Epithelial cell of prostate (primary cell): Measurements from ENCODE around the gene MACROD2.
A peak's percentile ranks its signal among the peaks of the same experiment; 100 is the strongest.
"Not testable (repeated sequence)": the region's sequence is repeated elsewhere in the genome, so short reads cannot be mapped to it uniquely, and the experiment has no call there.

Experiments
- DNase-seq: peaks from one replicate; pipeline ENCODE4 v3.0.0-alpha.2; 2011; ENCODE audit warnings: low read depth, low spot score
- H3K27ac ChIP-seq: fragments of 450-650 bp; 2 replicates; pipeline ENCODE4 v1.5.1; 2017; ENCODE audit warnings: mild to moderate bottlenecking

MACROD2 gene

DNA sequence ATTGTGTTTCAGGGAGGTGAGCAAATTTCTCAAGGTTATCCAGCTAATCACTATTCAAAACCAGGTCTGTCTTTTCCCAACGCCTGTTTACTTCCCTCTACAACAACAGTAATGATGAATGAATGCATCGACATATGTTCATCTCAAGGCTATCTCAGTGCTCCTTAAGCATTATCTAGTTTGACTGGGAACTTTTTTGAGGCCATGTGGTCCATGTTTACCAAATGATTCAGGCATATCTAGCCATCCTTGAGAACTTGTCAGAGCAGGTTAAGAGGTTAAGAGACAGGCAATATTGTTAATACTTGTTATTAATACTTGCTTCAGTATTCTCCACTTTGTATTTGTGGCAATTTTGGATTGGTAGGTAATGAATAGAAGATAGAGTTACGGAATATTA, 1380.5 kb downstream of the MACROD2 start:
- DNase-seq: peak; percentile 10
- H3K27ac ChIP-seq: no peak overlapping the region

DNA sequence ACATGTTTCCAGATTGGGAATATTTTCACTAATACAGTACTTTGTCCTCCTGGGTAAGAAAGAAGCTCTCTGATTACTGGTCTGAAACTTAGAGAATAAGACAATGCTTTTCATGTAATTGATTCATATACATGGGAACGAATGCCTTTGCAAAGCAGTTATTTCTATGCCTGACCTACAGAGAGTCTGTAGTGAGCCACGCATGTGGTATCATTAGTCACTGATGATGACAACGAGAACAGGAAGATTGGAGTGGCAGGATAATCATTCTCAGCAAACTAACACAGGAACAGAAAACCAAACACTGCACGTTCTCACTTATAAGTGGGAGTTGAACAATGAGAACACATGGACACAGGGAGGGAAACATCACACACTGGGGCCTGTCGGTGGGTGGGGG, 1382.3 kb downstream of the MACROD2 start:
- DNase-seq, H3K27ac ChIP-seq: not testable (repeated sequence)

DNA sequence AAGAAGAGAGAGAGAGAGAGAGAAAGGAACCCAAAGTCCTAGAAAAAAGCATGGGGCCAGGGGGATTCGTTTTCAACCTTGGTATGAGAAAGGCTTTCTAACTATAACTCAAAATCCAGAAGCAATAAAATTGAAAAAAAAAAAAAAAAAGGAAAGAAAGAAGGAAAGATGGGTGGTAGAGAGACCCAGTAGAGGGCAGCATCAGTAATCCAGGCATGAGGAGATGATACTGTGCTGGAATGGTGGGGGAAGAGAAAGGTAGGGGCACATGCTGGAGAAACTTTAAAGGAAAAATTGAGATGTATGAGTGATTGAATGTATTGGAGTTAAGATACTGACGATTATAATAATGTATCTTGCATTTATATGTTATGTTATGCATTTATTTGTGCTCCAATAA, 1382.8 kb downstream of the MACROD2 start:
- no peak overlapping the region for H3K27ac ChIP-seq
- no peak for DNase-seq

DNA sequence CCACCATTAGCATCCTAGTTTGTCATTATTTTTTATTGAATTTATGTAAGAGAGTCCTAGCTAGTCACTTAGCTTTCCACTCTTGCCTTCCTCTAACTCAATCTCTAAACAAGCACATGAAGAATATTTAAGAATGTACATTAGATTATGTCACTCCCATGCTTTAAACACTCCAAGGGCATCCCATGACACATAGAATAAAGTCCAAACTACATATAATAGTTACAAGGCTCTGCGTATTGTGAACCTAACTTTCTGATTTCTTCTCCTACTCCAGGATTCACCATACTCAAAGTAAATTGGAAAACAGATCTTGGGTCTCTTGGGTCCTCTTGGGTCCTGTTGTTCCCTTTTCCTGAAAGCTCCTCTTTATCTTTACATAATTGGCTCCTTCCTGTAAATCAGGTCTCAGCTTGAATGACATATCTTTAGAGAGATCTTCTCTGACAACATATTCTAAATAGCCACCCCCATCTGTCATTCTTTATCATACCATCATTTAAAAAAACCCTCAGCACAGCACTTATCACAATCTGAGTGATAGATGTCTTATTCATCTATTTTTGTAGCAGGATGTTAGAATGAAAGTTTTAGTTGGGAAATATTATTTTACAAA, 1384.5 kb downstream of the MACROD2 start:
- no peak overlapping the region for H3K27ac ChIP-seq
- DNase-seq: no peak

GRCh38 chr20:15380770-15381169, 1385.5 kb downstream of the MACROD2 start:
- no peak overlapping the region for H3K27ac ChIP-seq
- DNase-seq: no peak

- H3K27ac ChIP-seq: no peak overlapping the region
- DNase-seq: no peak
Observed at GRCh38 chr20:15387228-15387627, 1391.9 kb downstream of the MACROD2 start.

GRCh38 chr20:15395457-15395856, 1400.1 kb downstream of the MACROD2 start:
- DNase-seq: no peak
- H3K27ac ChIP-seq: no peak overlapping the region

GRCh38 chr20:15396026-15396425, 1400.7 kb downstream of the MACROD2 start:
- DNase-seq: peak; percentile 58
- H3K27ac ChIP-seq: no peak overlapping the region

DNA sequence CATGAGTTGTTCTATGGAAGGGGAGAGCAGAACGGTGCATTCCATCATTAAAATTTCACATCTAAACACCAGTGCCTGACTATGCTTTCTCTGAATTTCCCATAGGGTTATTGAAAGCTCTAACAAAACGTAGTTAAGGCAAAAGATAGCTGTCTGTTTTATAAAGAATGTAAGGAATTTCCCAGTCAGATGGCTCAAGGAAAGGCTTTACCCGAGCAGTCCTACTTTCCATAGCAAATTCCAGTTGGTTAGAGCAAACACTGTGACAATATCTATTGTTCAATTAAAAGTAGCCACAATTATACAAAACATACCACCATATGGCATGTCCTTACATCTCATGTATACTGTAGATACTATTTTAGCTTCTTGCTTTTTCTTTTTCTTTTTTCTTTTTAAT, 1401.6 kb downstream of the MACROD2 start:
- DNase-seq: no peak
- no peak overlapping the region for H3K27ac ChIP-seq

DNA sequence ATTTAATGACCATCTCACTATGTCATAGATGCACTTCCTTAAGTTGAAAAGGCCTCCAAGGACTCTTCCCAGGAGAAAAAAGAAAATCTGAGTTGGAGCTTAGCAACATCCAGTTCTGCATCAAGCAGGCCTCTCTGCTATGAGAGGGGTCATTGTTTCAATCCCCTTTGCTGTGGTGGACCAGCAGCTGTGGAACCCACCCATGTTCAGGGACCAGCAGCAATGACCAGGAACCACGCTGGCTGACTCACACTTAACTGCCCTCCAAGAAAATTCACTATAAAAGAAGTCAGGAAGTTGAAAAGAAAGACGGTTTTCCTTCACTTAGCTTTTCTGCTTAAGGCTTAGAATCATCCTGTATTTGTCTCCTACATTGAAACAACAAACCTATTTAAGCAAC, 1404.5 kb downstream of the MACROD2 start:
- H3K27ac ChIP-seq: no peak overlapping the region
- no peak for DNase-seq

GRCh38 chr20:15406072-15406471, 1410.8 kb downstream of the MACROD2 start:
- DNase-seq: no peak
- H3K27ac ChIP-seq: no peak overlapping the region

GRCh38 chr20:15411781-15412180, 1416.5 kb downstream of the MACROD2 start:
- H3K27ac ChIP-seq: no peak overlapping the region
- DNase-seq: no peak

- DNase-seq: no peak
- H3K27ac ChIP-seq: no peak overlapping the region
Observed at GRCh38 chr20:15415908-15416307, 1420.6 kb downstream of the MACROD2 start.

DNA sequence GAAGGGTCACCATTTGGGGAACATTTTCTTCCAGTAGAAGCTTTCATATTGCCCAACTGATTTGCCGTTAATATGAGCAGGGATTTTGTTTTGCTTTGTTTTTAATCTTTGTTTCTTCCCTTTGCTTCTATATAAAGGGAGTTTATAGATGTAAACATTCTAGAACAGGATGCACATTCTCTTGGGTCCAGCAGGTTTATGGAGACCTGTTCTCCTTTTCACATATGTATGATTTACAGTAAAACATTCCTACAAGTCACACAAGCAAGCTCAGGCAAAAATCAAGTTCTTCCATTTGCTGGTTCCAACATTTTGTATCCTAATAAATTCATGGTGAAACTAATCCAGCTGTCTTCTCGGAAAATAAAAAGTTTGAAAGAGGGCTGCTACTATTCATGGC, 1424.5 kb downstream of the MACROD2 start:
- H3K27ac ChIP-seq: no peak overlapping the region
- no peak for DNase-seq

GRCh38 chr20:15422966-15423365, 1427.7 kb downstream of the MACROD2 start:
- H3K27ac ChIP-seq: no peak overlapping the region
- DNase-seq: no peak

- no peak overlapping the region for H3K27ac ChIP-seq
- DNase-seq: no peak
Observed at GRCh38 chr20:15439551-15439950, 1444.2 kb downstream of the MACROD2 start.

DNA sequence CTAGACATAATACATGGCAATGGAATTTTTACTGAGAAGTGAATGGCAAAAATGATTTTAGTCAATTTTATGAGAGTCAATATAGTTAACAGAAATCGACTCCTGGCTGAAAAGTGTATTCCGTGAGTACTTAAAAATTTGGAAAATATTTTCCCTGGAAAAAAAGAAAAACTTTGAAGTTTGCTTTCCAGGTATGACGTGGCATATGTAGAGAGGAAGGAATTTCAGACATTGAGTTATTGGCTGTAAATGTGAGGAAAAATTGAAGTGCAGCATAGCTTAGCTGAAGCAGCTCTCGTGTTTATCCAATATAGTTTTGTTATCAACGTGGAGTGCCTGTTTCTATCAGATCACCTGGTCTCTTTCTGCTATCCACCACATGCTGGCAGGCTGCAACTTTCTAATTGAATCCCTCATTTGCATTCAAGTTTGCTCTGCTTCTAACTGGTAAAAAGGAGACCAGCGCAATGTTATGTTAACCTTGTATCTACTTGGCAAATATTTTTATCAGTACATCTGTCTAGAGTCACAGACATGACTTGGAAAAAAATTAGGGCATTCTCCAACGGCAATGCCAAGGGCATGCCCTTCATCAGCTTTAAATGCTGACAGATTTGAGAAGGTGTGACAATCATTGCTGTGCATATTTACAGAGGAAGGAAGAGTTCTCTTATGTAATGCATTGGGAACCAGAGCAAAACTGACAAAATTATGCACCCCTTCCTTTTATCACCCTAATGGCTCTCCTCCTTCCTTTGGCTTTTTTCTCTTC, 1444.9 kb downstream of the MACROD2 start:
- H3K27ac ChIP-seq: no peak overlapping the region
- DNase-seq: no peak

- no peak overlapping the region for H3K27ac ChIP-seq
- DNase-seq: no peak
Observed at GRCh38 chr20:15445056-15445840, 1449.9 kb downstream of the MACROD2 start.

- H3K27ac ChIP-seq: no peak overlapping the region
- no peak for DNase-seq
Observed at GRCh38 chr20:15446373-15446772, 1451.1 kb downstream of the MACROD2 start.

- DNase-seq: no peak
- H3K27ac ChIP-seq: no peak overlapping the region
Observed at GRCh38 chr20:15447549-15447948, 1452.2 kb downstream of the MACROD2 start.

DNA sequence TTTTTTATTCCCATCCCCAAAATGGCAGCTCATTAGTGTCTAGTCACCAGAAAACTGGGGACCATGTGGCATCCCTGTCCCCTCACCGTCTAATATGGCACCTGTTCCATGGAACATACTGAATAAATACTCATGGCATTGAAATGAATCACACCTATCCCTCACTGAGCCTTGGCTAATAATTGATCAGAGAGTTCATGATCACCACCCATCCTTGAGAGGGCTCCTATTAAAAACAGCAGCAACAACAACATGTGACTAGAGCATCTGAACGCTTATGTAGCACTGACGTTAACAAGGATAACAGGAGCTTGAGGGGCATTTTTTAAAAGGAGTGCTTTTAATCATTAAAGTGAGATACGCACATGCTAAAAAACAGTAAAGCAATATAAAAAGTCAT, 1453.7 kb downstream of the MACROD2 start:
- H3K27ac ChIP-seq: no peak overlapping the region
- DNase-seq: no peak
